ENCODE data around the gene EPHB1. TPM values are rescaled to one million over a fixed set of nuclear protein-coding genes. Genes with fewer than 3 reads are reported as not detected.

EPHB1 gene
- total and polyA plus RNA-seq, 2 donors (not counting 3 experiments of a cell fraction or from before 2014, with no cell fraction given): 1.3 to 5.2 TPM

GRCh38 chr3:135271177-135272025 lies 476.3 kb downstream of the EPHB1 start:
- intact Hi-C loops (cut with micrococcal nuclease) (no loop called here), dilution Hi-C loops (cut with MboI; ENCODE audit: extremely low pct_ligation_motif_present, low sequenced_read_pairs) (no loop called here)
- H3K79me2 ChIP-seq (ENCODE audit: control insufficient read depth, insufficient read depth, low read length): no peaks in the 10 kb centered on the region
- no peak for TF ChIP-seq POLR2AphosphoS5 (IDR thresholded peaks at IDR 0.05; ENCODE audit: insufficient read depth, low read depth, low read length)
- no peak for TF ChIP-seq CTCF (IDR thresholded peaks at IDR 0.05; ENCODE audit: extremely low read depth in 1 of 2, insufficient read depth in 1 of 2, low read depth in 1 of 2, low read length in 2 of 2)
- no peak for TF ChIP-seq FOS (IDR thresholded peaks at IDR 0.05; ENCODE audit: borderline replicate concordance, insufficient read depth, low read length)
- no peak for TF ChIP-seq EZH2 (IDR thresholded peaks at IDR 0.05; ENCODE audit: borderline replicate concordance, low read depth, low read length, severe bottlenecking)
- TF ChIP-seq POLR2A (IDR thresholded peaks at IDR 0.05; ENCODE audit: low read depth, low read length): no peak
- TF ChIP-seq MYC (IDR thresholded peaks at IDR 0.05; ENCODE audit: low read depth, low read length): no peak
- TF ChIP-seq, protein P1, sequence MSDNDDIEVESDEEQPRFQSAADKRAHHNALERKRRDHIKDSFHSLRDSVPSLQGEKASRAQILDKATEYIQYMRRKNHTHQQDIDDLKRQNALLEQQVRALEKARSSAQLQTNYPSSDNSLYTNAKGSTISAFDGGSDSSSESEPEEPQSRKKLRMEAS (IDR thresholded peaks at IDR 0.05; ENCODE audit: insufficient read depth, insufficient read length): no peak
- TF ChIP-seq GATA2 (IDR thresholded peaks at IDR 0.05; ENCODE audit: insufficient read depth, insufficient read length, low read depth, low read length): no peak
- TF ChIP-seq JUN (IDR thresholded peaks at IDR 0.05; ENCODE audit: borderline replicate concordance, insufficient read depth, insufficient read length, low read depth): no peak
- DNase-seq (ENCODE audit: low read depth, low spot score) (no peak), FAIRE-seq (no peak)
- no peak overlapping the region for H3K4me2 ChIP-seq (ENCODE audit: insufficient read depth, low read length)
- no peaks in the 10 kb centered on the region for H3K36me3 ChIP-seq (ENCODE audit: control insufficient read depth in 2 of 2, extremely low read depth in 1 of 2, insufficient read depth in 2 of 2, low read length in 2 of 2)
- no peak overlapping the region for H3K9ac ChIP-seq (replicated peaks; ENCODE audit: extremely low read depth, insufficient read depth, low read length)
- H3K27ac ChIP-seq (ENCODE audit: insufficient read depth, low read depth, low read length): no peak overlapping the region
- no TSS peak for BruUV-seq (replicated peaks)
- CTCF ChIA-PET: no interaction called here
- no peaks in the 10 kb centered on the region for H3K9me1 ChIP-seq (replicated peaks; ENCODE audit: control insufficient read depth, extremely low read depth, insufficient read depth, low read length)
- H2AFZ ChIP-seq (ENCODE audit: low read depth, low read length): no peak overlapping the region
- POLR2A ChIA-PET: no interaction called here
- no peak overlapping the region for H3K4me3 ChIP-seq (replicated peaks in 1 of 3; ENCODE audit: insufficient read depth in 1 of 3, low read depth in 1 of 3, low read length in 3 of 3)
- H3K4me1 ChIP-seq (ENCODE audit: control insufficient read depth, extremely low read depth, insufficient read depth, low read length): no peaks in the 10 kb centered on the region
- no peaks in the 10 kb centered on the region for H3K27me3 ChIP-seq (ENCODE audit: control insufficient read depth in 2 of 2, insufficient read depth in 2 of 2, low read length in 2 of 2)
- no peaks in the 10 kb centered on the region for H4K20me1 ChIP-seq (replicated peaks; ENCODE audit: control insufficient read depth, extremely low read depth, insufficient read depth, low read length)
- no peaks in the 10 kb centered on the region for H3K9me3 ChIP-seq (replicated peaks; ENCODE audit: control insufficient read depth, insufficient read depth, low read length)
